ENCODE data around the gene RAI14. TPM values are rescaled to one million over a fixed set of nuclear protein-coding genes. Genes with fewer than 3 reads are reported as not detected.

RAI14 gene
- total RNA-seq, 1 donor from 2014 or later, result 30.7 TPM

GRCh38 chr5:34847056-34847455 is 190.9 kb downstream of the RAI14 start:
- no peaks in the 10 kb centered on the region for H3K9me3 ChIP-seq
- no peak overlapping the region for H3K4me3 ChIP-seq
- H3K4me1 ChIP-seq, result no peaks in the 10 kb centered on the region
- no peaks in the 10 kb centered on the region for H3K36me3 ChIP-seq
- intact Hi-C loops (cut with DNase I), result no loop called here
- no peak for TF ChIP-seq POLR2A (IDR thresholded peaks at IDR 0.05)
- no peak for TF ChIP-seq POLR2AphosphoS5 (IDR thresholded peaks at IDR 0.05; ENCODE audit: insufficient read depth in 1 of 2, low read depth in 1 of 2)
- TF ChIP-seq CTCF (IDR thresholded peaks at IDR 0.05), result no peak
- no peak overlapping the region for H3K27ac ChIP-seq
- DNase-seq (ENCODE audit: extremely low spot score in 2 of 2), result no peak
- H3K27me3 ChIP-seq, result no peaks in the 10 kb centered on the region

- intact Hi-C loops (cut with DNase I), result no loop called here
- Histone ChIP-seq H3K27ac (no peak overlapping the region), H3K4me1 (no peaks in the 10 kb centered on the region), H3K9me3 (no peaks in the 10 kb centered on the region), H3K27me3 (no peaks in the 10 kb centered on the region), H3K36me3 (no peaks in the 10 kb centered on the region), H3K4me3 (no peak overlapping the region)
- DNase-seq (ENCODE audit: extremely low spot score in 2 of 2), result no peak
- TF ChIP-seq POLR2A (IDR thresholded peaks at IDR 0.05) (no peak), CTCF (IDR thresholded peaks at IDR 0.05) (no peak), POLR2AphosphoS5 (IDR thresholded peaks at IDR 0.05; ENCODE audit: insufficient read depth in 1 of 2, low read depth in 1 of 2) (no peak)
Measured at GRCh38 chr5:34847552-34847951, 191.4 kb downstream of the RAI14 start.

- TF ChIP-seq CTCF (IDR thresholded peaks at IDR 0.05), result no peak
- no peak for TF ChIP-seq POLR2AphosphoS5 (IDR thresholded peaks at IDR 0.05; ENCODE audit: insufficient read depth in 1 of 2, low read depth in 1 of 2)
- no peak for TF ChIP-seq POLR2A (IDR thresholded peaks at IDR 0.05)
- no peaks in the 10 kb centered on the region for H3K27me3 ChIP-seq
- DNase-seq (ENCODE audit: extremely low spot score in 2 of 2), result no peak
Measured at GRCh38 chr5:34848230-34848629, 192.1 kb downstream of the RAI14 start.

GRCh38 chr5:34849253-34849652 is 193.1 kb downstream of the RAI14 start:
- no peak overlapping the region for H3K27ac ChIP-seq
- no peaks in the 10 kb centered on the region for H3K4me1 ChIP-seq
- DNase-seq (ENCODE audit: extremely low spot score in 2 of 2), result no peak
- H3K9me3 ChIP-seq, result no peaks in the 10 kb centered on the region
- H3K36me3 ChIP-seq, result no peaks in the 10 kb centered on the region
- no peak overlapping the region for H3K4me3 ChIP-seq
- H3K27me3 ChIP-seq, result no peaks in the 10 kb centered on the region
- TF ChIP-seq POLR2AphosphoS5 (IDR thresholded peaks at IDR 0.05; ENCODE audit: insufficient read depth in 1 of 2, low read depth in 1 of 2), result no peak
- TF ChIP-seq CTCF (IDR thresholded peaks at IDR 0.05), result no peak
- TF ChIP-seq POLR2A (IDR thresholded peaks at IDR 0.05), result no peak
- intact Hi-C loops (cut with DNase I), result no loop called here

More at GRCh38 chr5:34848230-34848629, 192.1 kb downstream of the RAI14 start:
- Histone ChIP-seq H3K27ac (no peak overlapping the region), H3K36me3 (no peaks in the 10 kb centered on the region), H3K4me1 (no peaks in the 10 kb centered on the region), H3K4me3 (no peak overlapping the region), H3K9me3 (no peaks in the 10 kb centered on the region)
- intact Hi-C loops (cut with DNase I), result no loop called here

- no peaks in the 10 kb centered on the region for H3K27me3 ChIP-seq
- intact Hi-C loops (cut with DNase I), result no loop called here
- TF ChIP-seq POLR2AphosphoS5 (IDR thresholded peaks at IDR 0.05; ENCODE audit: insufficient read depth in 1 of 2, low read depth in 1 of 2) (no peak), POLR2A (IDR thresholded peaks at IDR 0.05) (no peak), CTCF (IDR thresholded peaks at IDR 0.05) (no peak)
- H3K27ac ChIP-seq, result no peak overlapping the region
- H3K9me3 ChIP-seq, result no peaks in the 10 kb centered on the region
- no peaks in the 10 kb centered on the region for H3K36me3 ChIP-seq
- no peak for DNase-seq (ENCODE audit: extremely low spot score in 2 of 2)
- no peak overlapping the region for H3K4me3 ChIP-seq
- H3K4me1 ChIP-seq, result no peaks in the 10 kb centered on the region
Measured at GRCh38 chr5:34854459-34855174, 198.5 kb downstream of the RAI14 start.

Data from vagina (tissue), 2 donors.